ENCODE measurements around the gene UPF1. TPM values are rescaled to one million over a fixed set of nuclear protein-coding genes. Genes with fewer than 3 reads are reported as not detected.

Gene UPF1
- polyA plus RNA-seq, 3 donors, result 2.6 to 43.7 (median 3.2) TPM

GRCh38 chr19:18903156-18904037, 71.6 kb downstream of the UPF1 start:
- DNase-seq, result no peak
- H3K4me2 ChIP-seq (replicated peaks; ENCODE audit: extremely low read depth, low read length, poor library complexity, severe bottlenecking), result no peak overlapping the region

More at GRCh38 chr19:18903156-18904037, 71.6 kb downstream of the UPF1 start:
- H3K36me3 Mint-ChIP-seq, result peaks cover 61 to 90% of the 10 kb centered on the region in 2 donors
- Histone ChIP-seq H3K27ac (ENCODE audit: low read depth in 1 of 2, low read length in 2 of 2) (no peak overlapping the region), H3K79me2 (ENCODE audit: insufficient read depth, low read length) (no peaks in the 10 kb centered on the region), H4K20me1 (ENCODE audit: insufficient read depth, low read length) (peaks cover 70% of the 10 kb centered on the region), H3K9ac (ENCODE audit: insufficient read depth, low read length, poor library complexity, severe bottlenecking) (no peak overlapping the region), H3K27me3 (ENCODE audit: control insufficient read depth in 2 of 2, insufficient read depth in 2 of 2, low read length in 2 of 2) (no peaks in the 10 kb centered on the region), H3K36me3 (replicated peaks in 1 of 2; ENCODE audit: control insufficient read depth in 1 of 2, insufficient read depth in 2 of 2, low read length in 2 of 2) (peaks cover 83 to 89% of the 10 kb centered on the region in 2 donors), H2AFZ (ENCODE audit: insufficient read depth, low read depth, low read length, poor library complexity, severe bottlenecking) (no peak overlapping the region), H3K9me3 (replicated peaks in 1 of 2; ENCODE audit: control insufficient read depth in 1 of 2, insufficient read depth in 1 of 2, low read length in 2 of 2) (no peaks in the 10 kb centered on the region), H3K4me1 (ENCODE audit: control insufficient read depth in 1 of 2, insufficient read depth in 2 of 2, low read length in 2 of 2) (no peaks in the 10 kb centered on the region), H3K4me3 (replicated peaks in 1 of 3; ENCODE audit: low read depth in 2 of 3, low read length in 3 of 3) (no peak overlapping the region)
- TF ChIP-seq CTCF (IDR thresholded peaks at IDR 0.05), result no peak
- intact Hi-C loops (cut with micrococcal nuclease), result no loop called here
- 96% methylated on average over 21 of the region's 29 CpGs for WGBS (ENCODE audit: insufficient coverage)
- H3K27ac Mint-ChIP-seq, result peak overlapping the region in 2 of 7 donors; percentile 21 to 23
- H3K4me3 Mint-ChIP-seq, result no peak overlapping the region
- no peaks in the 10 kb centered on the region for H3K27me3 Mint-ChIP-seq (ENCODE audit: low read depth in 3 of 3)
- peaks cover 0 to 4% (median 0%) of the 10 kb centered on the region in 7 donors for H3K9me3 Mint-ChIP-seq
- H3K4me1 Mint-ChIP-seq, result no peaks in the 10 kb centered on the region

Data from CD14-positive monocyte (primary cell).